Endothelial cell of umbilical vein (primary cell): Measurements from ENCODE around the gene ID2. TPM values are rescaled to one million over a fixed set of nuclear protein-coding genes. Genes with fewer than 3 reads are reported as not detected.

Source experiments
- BruUV-seq: library from RNA; stranded (reverse); fragments of 400-500 nt; replicated peaks from 2 replicates; lab custom pipeline; 2021; lab: Mats Ljungman, UMichigan
- CTCF ChIA-PET: fragments of 300-600, 350-600 bp; sonication (Branson Sonifier 250); formaldehyde crosslinking; loops from one replicate; lab custom pipeline; 2021; ENCODE audit warnings: antibody characterized with exemption, inconsistent platforms; lab: Charles Lee
- POLR2A ChIA-PET: fragments of 300-600, 350-600 bp; sonication (Branson Sonifier 250); formaldehyde crosslinking; loops from one replicate; lab custom pipeline; 2021; ENCODE audit warnings: antibody characterized with exemption, inconsistent platforms; lab: Charles Lee
- DNase-seq: peaks from one replicate; pipeline ENCODE4 v3.0.0-alpha.2; 2011; ENCODE audit warnings: low read depth, low spot score
- FAIRE-seq: peaks from 2 replicates; lab custom pipeline; 2011; peaks lifted over from hg19 to GRCh38; lab: Jason Lieb, UNC
- H2AFZ ChIP-seq: 2 replicates; pipeline ENCODE4 v1.6.0; 2012; ENCODE audit warnings: low read depth, low read length, control low read depth, inconsistent platforms
- H3K27ac ChIP-seq: 2 replicates; pipeline ENCODE4 v1.5.1; 2011; ENCODE audit warnings: low read depth, mild to moderate bottlenecking, control low read depth, low read length, moderate library complexity; ENCODE audit not compliant: insufficient read depth
- H3K27me3 ChIP-seq, 2 experiments: 2 replicates each; pipeline versions ENCODE4 v1.6.0 to v1.6.1; 2011; ENCODE audit warnings: low read length in 2 of 2, mixed read lengths in 1 of 2; ENCODE audit not compliant: control insufficient read depth in 2 of 2, insufficient read depth in 2 of 2
- H3K36me3 ChIP-seq, 2 experiments: 2 replicates in 1 of 2; 3 replicates in 1 of 2; pipeline ENCODE4 v1.5.1; 2011; ENCODE audit warnings: low read length in 2 of 2, mild to moderate bottlenecking in 1 of 2, moderate library complexity in 1 of 2; ENCODE audit not compliant: control insufficient read depth in 2 of 2, insufficient read depth in 2 of 2; ENCODE audit errors: extremely low read depth in 1 of 2
- H3K4me1 ChIP-seq: 3 replicates; pipeline ENCODE4 v1.5.1; 2011; ENCODE audit warnings: mild to moderate bottlenecking, low read length; ENCODE audit not compliant: control insufficient read depth, insufficient read depth; ENCODE audit errors: extremely low read depth
- H3K4me2 ChIP-seq: 2 replicates; pipeline ENCODE4 v1.6.1; 2011; ENCODE audit warnings: low read length, control low read depth, mixed read lengths; ENCODE audit not compliant: insufficient read depth
- H3K4me3 ChIP-seq, 3 experiments: fragments of 200-600 bp in 1 of 3; sonication (generic), shearing (Covaris generic) in 1 of 3; replicated peaks in 1 of 3; 2 replicates each; pipeline ENCODE4 v1.5.1; 2011 to 2016; ENCODE audit warnings: control low read depth in 3 of 3, low read length in 3 of 3, mild to moderate bottlenecking in 2 of 3, inconsistent platforms in 1 of 3, low read depth in 1 of 3, moderate library complexity in 1 of 3; ENCODE audit not compliant: insufficient read depth in 1 of 3
- H3K79me2 ChIP-seq: 2 replicates; pipeline ENCODE4 v1.6.0; 2012; ENCODE audit warnings: low read length, inconsistent platforms; ENCODE audit not compliant: control insufficient read depth, insufficient read depth
- H3K9ac ChIP-seq: replicated peaks from 2 replicates; pipeline ENCODE3; 2011; ENCODE audit warnings: low read length, control low read depth; ENCODE audit not compliant: insufficient read depth; ENCODE audit errors: extremely low read depth
- H3K9me1 ChIP-seq: replicated peaks from 3 replicates; pipeline ENCODE4 v1.6.0; 2011; ENCODE audit warnings: mild to moderate bottlenecking, low read length; ENCODE audit not compliant: control insufficient read depth, insufficient read depth; ENCODE audit errors: extremely low read depth
- H3K9me3 ChIP-seq: replicated peaks from 2 replicates; pipeline ENCODE4 v1.5.1; 2012; ENCODE audit warnings: low read length, inconsistent platforms; ENCODE audit not compliant: control insufficient read depth, insufficient read depth
- H4K20me1 ChIP-seq: replicated peaks from 2 replicates; pipeline ENCODE3; 2011; ENCODE audit warnings: mild to moderate bottlenecking, low read length; ENCODE audit not compliant: control insufficient read depth, insufficient read depth; ENCODE audit errors: extremely low read depth
- EZH2 ChIP-seq: IDR thresholded peaks from 2 replicates; pipeline ENCODE4 v1.6.1; 2012; ENCODE audit warnings: borderline replicate concordance, low read depth, mild to moderate bottlenecking, moderate library complexity, low read length, inconsistent platforms; ENCODE audit not compliant: severe bottlenecking
- FOS ChIP-seq: IDR thresholded peaks from 2 replicates; pipeline ENCODE4 v1.6.1; 2011; ENCODE audit warnings: mild to moderate bottlenecking, low read length, moderate library complexity, borderline replicate concordance; ENCODE audit not compliant: insufficient read depth
- GATA2 ChIP-seq: IDR thresholded peaks from 2 replicates; pipeline ENCODE4 v1.7.0; 2011; ENCODE audit warnings: low read depth, mild to moderate bottlenecking, moderate library complexity, mixed read lengths, low read length; ENCODE audit not compliant: insufficient read length, insufficient read depth
- JUN ChIP-seq: IDR thresholded peaks from 2 replicates; pipeline ENCODE4 v1.6.1; 2011; ENCODE audit warnings: borderline replicate concordance, low read depth; ENCODE audit not compliant: insufficient read length, insufficient read depth
- MYC ChIP-seq: IDR thresholded peaks from one replicate; pipeline ENCODE4 v1.6.1; 2011; ENCODE audit warnings: mild to moderate bottlenecking, low read depth, low read length
- POLR2A ChIP-seq: IDR thresholded peaks from 2 replicates; pipeline ENCODE4 v1.6.1; 2012; ENCODE audit warnings: low read depth, mild to moderate bottlenecking, control low read depth, low read length
- POLR2AphosphoS5 ChIP-seq: IDR thresholded peaks from 2 replicates; pipeline ENCODE4 v1.6.1; 2012; ENCODE audit warnings: low read depth, mild to moderate bottlenecking, control low read depth, low read length, moderate library complexity; ENCODE audit not compliant: insufficient read depth
- dilution Hi-C: fragments of 300-500 bp; cut with MboI; formaldehyde crosslinking; loops from one replicate; pipeline ENCODE4 v1.15.0; 2019; ENCODE audit warnings: low sequenced_read_pairs; ENCODE audit not compliant: extremely low pct_ligation_motif_present
- intact Hi-C: fragments of 100-400 bp; cut with micrococcal nuclease; formaldehyde crosslinking; loops from one replicate; pipeline ENCODE4 v1.10.0; 2022
- polyA plus RNA-seq, 4 experiments: library from polyadenylated mRNA; depleted of rRNA in 3 of 4; stranded (reverse) in 3 of 4; unstranded in 1 of 4; fragments of >200 nt; gene quantifications; 2 replicates each; pipeline versions ENCODE4 v1.2.1 to v1.2.3, GENCODE V29; 2011 to 2012; ENCODE audit warnings: missing spikeins in 1 of 4
- total RNA-seq: library from RNA; stranded (reverse); gene quantifications from 2 replicates; pipeline ENCODE4 v1.2.3, GENCODE V29; 2021
- TF ChIP-seq, protein P1 (sequence below): IDR thresholded peaks from 2 replicates; pipeline ENCODE4 v1.6.1; 2011; ENCODE audit not compliant: insufficient read depth, insufficient read length
- TF ChIP-seq, protein P2 (sequence below), 2 donors: IDR thresholded peaks; 1 replicate in 1 of 2; 2 replicates in 1 of 2; pipeline ENCODE4 v1.5.1; 2011; ENCODE audit warnings: low read length in 2 of 2, mild to moderate bottlenecking in 2 of 2, moderate library complexity in 2 of 2, control low read depth in 1 of 2, inconsistent platforms in 1 of 2, low read depth in 1 of 2; ENCODE audit not compliant: insufficient read depth in 1 of 2; ENCODE audit errors: extremely low read depth in 1 of 2

The ID2 gene
- total and polyA plus RNA-seq, 2 donors (not counting 3 experiments of a cell fraction or from before 2014, with no cell fraction given), result 4.1 to 29.1 TPM

DNA sequence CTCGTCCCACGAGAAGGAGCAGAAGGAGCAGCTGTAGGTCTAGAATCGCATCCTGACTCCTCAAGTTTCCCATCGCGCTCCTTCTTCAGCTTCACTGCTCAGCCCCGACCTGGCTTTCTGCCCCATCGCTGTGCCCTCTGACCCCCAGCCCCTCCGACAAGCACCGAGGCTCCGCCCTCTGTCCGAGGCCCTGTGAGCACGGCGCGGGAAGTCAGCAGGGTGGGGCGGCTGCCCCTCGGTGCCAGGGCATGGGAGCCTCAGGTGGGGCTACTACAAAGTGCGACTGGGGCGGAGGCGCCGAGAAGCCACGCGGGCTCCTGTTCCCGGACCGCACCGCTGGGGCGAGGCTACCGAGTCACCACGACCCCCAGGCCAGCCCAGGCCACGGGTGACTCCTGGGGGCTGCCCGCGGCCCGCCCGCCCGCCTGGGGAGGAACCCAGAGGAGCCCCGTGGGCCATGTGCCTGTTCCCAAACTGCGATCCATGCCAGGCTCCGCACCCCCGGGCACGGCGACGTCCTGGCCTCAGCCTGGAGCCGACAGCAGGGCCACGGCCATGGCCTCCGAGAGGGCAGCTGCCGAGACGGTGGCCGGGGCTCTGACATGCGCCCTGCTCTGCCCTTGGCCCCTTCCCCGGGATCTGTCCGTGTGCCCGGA, 36.6 kb upstream of the ID2 start:
- CTCF ChIA-PET, result no interaction called here
- FAIRE-seq, result no peak
- BruUV-seq, result no TSS peak

More for the DNA sequence above, 36.6 kb upstream of the ID2 start:
- H3K4me1 ChIP-seq, result no peaks in the 10 kb centered on the region
- no peaks in the 10 kb centered on the region for H3K79me2 ChIP-seq
- no peak overlapping the region for H2AFZ ChIP-seq
- no peak overlapping the region for H3K9ac ChIP-seq
- POLR2A ChIA-PET, result no interaction called here
- no peak overlapping the region for H3K4me3 ChIP-seq
- no peak overlapping the region for H3K27ac ChIP-seq
- TF ChIP-seq, protein P1, sequence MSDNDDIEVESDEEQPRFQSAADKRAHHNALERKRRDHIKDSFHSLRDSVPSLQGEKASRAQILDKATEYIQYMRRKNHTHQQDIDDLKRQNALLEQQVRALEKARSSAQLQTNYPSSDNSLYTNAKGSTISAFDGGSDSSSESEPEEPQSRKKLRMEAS, result no peak
- TF ChIP-seq EZH2 (no peak), JUN (no peak), POLR2AphosphoS5 (no peak), GATA2 (no peak), FOS (no peak), MYC (no peak), POLR2A (no peak)
- TF ChIP-seq, protein P2, sequence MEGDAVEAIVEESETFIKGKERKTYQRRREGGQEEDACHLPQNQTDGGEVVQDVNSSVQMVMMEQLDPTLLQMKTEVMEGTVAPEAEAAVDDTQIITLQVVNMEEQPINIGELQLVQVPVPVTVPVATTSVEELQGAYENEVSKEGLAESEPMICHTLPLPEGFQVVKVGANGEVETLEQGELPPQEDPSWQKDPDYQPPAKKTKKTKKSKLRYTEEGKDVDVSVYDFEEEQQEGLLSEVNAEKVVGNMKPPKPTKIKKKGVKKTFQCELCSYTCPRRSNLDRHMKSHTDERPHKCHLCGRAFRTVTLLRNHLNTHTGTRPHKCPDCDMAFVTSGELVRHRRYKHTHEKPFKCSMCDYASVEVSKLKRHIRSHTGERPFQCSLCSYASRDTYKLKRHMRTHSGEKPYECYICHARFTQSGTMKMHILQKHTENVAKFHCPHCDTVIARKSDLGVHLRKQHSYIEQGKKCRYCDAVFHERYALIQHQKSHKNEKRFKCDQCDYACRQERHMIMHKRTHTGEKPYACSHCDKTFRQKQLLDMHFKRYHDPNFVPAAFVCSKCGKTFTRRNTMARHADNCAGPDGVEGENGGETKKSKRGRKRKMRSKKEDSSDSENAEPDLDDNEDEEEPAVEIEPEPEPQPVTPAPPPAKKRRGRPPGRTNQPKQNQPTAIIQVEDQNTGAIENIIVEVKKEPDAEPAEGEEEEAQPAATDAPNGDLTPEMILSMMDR (IDR thresholded peaks at IDR 0.05; ENCODE audit: extremely low read depth in 1 of 2, insufficient read depth in 1 of 2, low read depth in 1 of 2, low read length in 2 of 2), result no peak
- no peaks in the 10 kb centered on the region for H3K27me3 ChIP-seq
- intact Hi-C loops, result loop anchor here (1.0 kb wide), 1 partner anchor 40 kb away; no protein-coding TSS in a partner anchor
- H4K20me1 ChIP-seq, result no peaks in the 10 kb centered on the region
- H3K9me3 ChIP-seq, result no peaks in the 10 kb centered on the region
- no peaks in the 10 kb centered on the region for H3K9me1 ChIP-seq
- H3K4me2 ChIP-seq, result no peak overlapping the region
- no peaks in the 10 kb centered on the region for H3K36me3 ChIP-seq
- no peak for DNase-seq
- dilution Hi-C loops, result no loop called here
